H9 (cell line): ENCODE measurements around the gene BCAS3. TPM values are rescaled to one million over a fixed set of nuclear protein-coding genes. Genes with fewer than 3 reads are reported as not detected.
A peak's percentile ranks its signal among the peaks of the same experiment; 100 is the strongest.

ENCODE experiments used
- DNase-seq: peaks from one replicate; pipeline ENCODE4 v3.0.0-alpha.2; 2017
- H2AFZ ChIP-seq: one replicate; pipeline ENCODE4 v1.6.1; 2013; ENCODE audit warnings: mild to moderate bottlenecking, low read length, control low read depth, moderate library complexity
- H2AK5ac ChIP-seq: 2 replicates; pipeline ENCODE4 v1.6.1; 2013; ENCODE audit warnings: low read length, control low read depth, mixed read lengths; ENCODE audit not compliant: insufficient read length
- H2BK120ac ChIP-seq: one replicate; pipeline ENCODE4 v1.6.1; 2013; ENCODE audit warnings: low read depth, mild to moderate bottlenecking, low read length, control low read depth, inconsistent platforms; ENCODE audit not compliant: poor library complexity, severe bottlenecking
- H2BK12ac ChIP-seq: 2 replicates; pipeline ENCODE4 v1.6.1; 2013; ENCODE audit warnings: low read length, control low read depth, mixed read lengths, low read depth; ENCODE audit not compliant: insufficient read length
- H2BK15ac ChIP-seq: 2 replicates; pipeline ENCODE4 v1.6.1; 2013; ENCODE audit warnings: low read depth, low read length, control low read depth
- H2BK20ac ChIP-seq: one replicate; pipeline ENCODE4 v1.6.1; 2013; ENCODE audit warnings: low read depth, mild to moderate bottlenecking, low read length, control low read depth, inconsistent platforms; ENCODE audit not compliant: poor library complexity, severe bottlenecking
- H2BK5ac ChIP-seq: 2 replicates; pipeline ENCODE4 v1.6.1; 2013; ENCODE audit warnings: low read length, control low read depth, mixed read lengths; ENCODE audit not compliant: insufficient read length
- H3K14ac ChIP-seq: 2 replicates; pipeline ENCODE4 v1.6.1; 2013; ENCODE audit warnings: low read length, control low read depth; ENCODE audit not compliant: insufficient read depth
- H3K18ac ChIP-seq: 2 replicates; pipeline ENCODE4 v1.6.1; 2013; ENCODE audit warnings: low read depth, mild to moderate bottlenecking, mixed read lengths, low read length, control low read depth; ENCODE audit not compliant: insufficient read length
- H3K23ac ChIP-seq: 2 replicates; pipeline ENCODE4 v1.6.1; 2013; ENCODE audit warnings: low read length, control low read depth, mixed read lengths, low read depth; ENCODE audit not compliant: insufficient read length
- H3K23me2 ChIP-seq: 2 replicates; pipeline ENCODE4 v1.6.1; 2013; ENCODE audit warnings: low read depth, mild to moderate bottlenecking, mixed read lengths, low read length, control low read depth; ENCODE audit not compliant: insufficient read length, poor library complexity, severe bottlenecking
- H3K27ac ChIP-seq: 2 replicates; pipeline ENCODE4 v1.5.1; 2013; ENCODE audit warnings: low read length, control low read depth, mixed read lengths, low read depth; ENCODE audit not compliant: insufficient read length
- H3K27me3 ChIP-seq: 2 replicates; pipeline ENCODE4 v1.6.1; 2013; ENCODE audit warnings: low read length, control low read depth, inconsistent platforms; ENCODE audit not compliant: insufficient read depth
- H3K4ac ChIP-seq: 2 replicates; pipeline ENCODE4 v1.6.1; 2013; ENCODE audit warnings: low read depth, mild to moderate bottlenecking, control low read depth, inconsistent platforms, low read length, moderate library complexity
- H3K4me1 ChIP-seq: 2 replicates; pipeline ENCODE4 v1.6.1; 2013; ENCODE audit warnings: low read length, control low read depth, inconsistent platforms; ENCODE audit not compliant: insufficient read depth
- H3K4me2 ChIP-seq: 2 replicates; pipeline ENCODE4 v1.6.1; 2013; ENCODE audit warnings: low read length, control low read depth, mixed read lengths; ENCODE audit not compliant: insufficient read length, insufficient read depth
- H3K56ac ChIP-seq: 2 replicates; pipeline ENCODE4 v1.6.1; 2013; ENCODE audit warnings: low read depth, mild to moderate bottlenecking, mixed read lengths, low read length, control low read depth; ENCODE audit not compliant: insufficient read length
- H3K79me1 ChIP-seq: 2 replicates; pipeline ENCODE4 v1.6.1; 2013; ENCODE audit warnings: low read depth, mild to moderate bottlenecking, moderate library complexity, low read length, control low read depth, inconsistent platforms; ENCODE audit not compliant: insufficient read depth, poor library complexity, severe bottlenecking
- H3K79me2 ChIP-seq: 2 replicates; pipeline ENCODE4 v1.6.1; 2013; ENCODE audit warnings: low read length, control low read depth, inconsistent platforms; ENCODE audit not compliant: insufficient read depth
- H3K9ac ChIP-seq: 2 replicates; pipeline ENCODE4 v1.6.1; 2013; ENCODE audit warnings: low read length, control low read depth, mixed read lengths; ENCODE audit not compliant: insufficient read length; ENCODE audit errors: extremely low read depth
- H3K9me3 ChIP-seq: one replicate; pipeline ENCODE4 v1.6.1; 2013; ENCODE audit warnings: low read depth, low read length, inconsistent platforms; ENCODE audit not compliant: control insufficient read depth
- H3T11ph ChIP-seq: one replicate; pipeline ENCODE4 v1.6.1; 2013; ENCODE audit warnings: mild to moderate bottlenecking, low read length, control low read depth, inconsistent platforms
- H4K20me1 ChIP-seq: one replicate; pipeline ENCODE4 v1.6.1; 2013; ENCODE audit not compliant: control insufficient read depth, insufficient read length, insufficient read depth
- H4K5ac ChIP-seq: 2 replicates; pipeline ENCODE4 v1.6.1; 2013; ENCODE audit warnings: low read depth, mild to moderate bottlenecking, mixed read lengths, low read length, control low read depth; ENCODE audit not compliant: insufficient read length
- H4K8ac ChIP-seq: replicated peaks from 2 replicates; pipeline ENCODE4 v1.6.1; 2013; ENCODE audit warnings: low read length, control low read depth, mixed read lengths, low read depth; ENCODE audit not compliant: insufficient read length
- H4K91ac ChIP-seq: 2 replicates; pipeline ENCODE4 v1.6.1; 2013; ENCODE audit warnings: low read depth, mild to moderate bottlenecking, moderate library complexity, mixed read lengths, low read length, control low read depth; ENCODE audit not compliant: insufficient read length
- H3K27ac Mint-ChIP-seq, 3 experiments: 2 replicates in 2 of 3; 3 replicates in 1 of 3; pipeline ENCODE4 v1.8.0; 2020 to 2021; ENCODE audit warnings: mixed read lengths in 3 of 3, mild to moderate bottlenecking in 1 of 3, moderate library complexity in 1 of 3
- H3K27me3 Mint-ChIP-seq: 2 replicates; pipeline ENCODE4 v1.8.0; 2021; ENCODE audit warnings: low read depth, mild to moderate bottlenecking, moderate library complexity, mixed read lengths
- H3K36me3 Mint-ChIP-seq, 3 experiments: 2 replicates in 2 of 3; 3 replicates in 1 of 3; pipeline ENCODE4 v1.8.0; 2020 to 2021; ENCODE audit warnings: low read depth in 3 of 3, mixed read lengths in 3 of 3; ENCODE audit not compliant: insufficient read depth in 1 of 3
- H3K4me1 Mint-ChIP-seq, 2 experiments: 2 replicates each; pipeline ENCODE4 v1.8.0; 2020; ENCODE audit warnings: mixed read lengths in 2 of 2
- H3K4me3 Mint-ChIP-seq, 2 experiments: 2 replicates in 1 of 2; 3 replicates in 1 of 2; pipeline ENCODE4 v1.8.0; 2020 to 2021; ENCODE audit warnings: mild to moderate bottlenecking in 2 of 2, mixed read lengths in 2 of 2, moderate library complexity in 1 of 2
- H3K9me3 Mint-ChIP-seq, 2 experiments: 2 replicates in 1 of 2; 3 replicates in 1 of 2; pipeline ENCODE4 v1.8.0; 2020; ENCODE audit warnings: mild to moderate bottlenecking in 2 of 2, mixed read lengths in 2 of 2, moderate library complexity in 1 of 2
- CTCF ChIP-seq: fragments of 200-600 bp; sonication (generic); conservative IDR thresholded peaks from 3 replicates; pipeline ENCODE4 v1.8.0; 2021; ENCODE audit warnings: antibody characterized with exemption, mild to moderate bottlenecking
- WGBS: extraction: QIAGEN DNeasy Blood & Tissue Kit; methylation state at CpG from one replicate; pipeline ENCODE4 v1.1.7; 2013; ENCODE audit warnings: missing lambda C conversion rate, low lambda C conversion rate, mixed read lengths; ENCODE audit not compliant: insufficient read length; ENCODE audit errors: extremely low coverage; 5-methylcytosine and 5-hydroxymethylcytosine counted together
- total RNA-seq: library from RNA; stranded (reverse); gene quantifications from 2 replicates; pipeline ENCODE4 v1.2.1, GENCODE V29; 2021

BCAS3 gene
- total RNA-seq, 1 experiment from 2014 or later: 22.4 TPM

- no peak overlapping the region for H3K27ac Mint-ChIP-seq
- H3K79me1 ChIP-seq: no peaks in the 10 kb centered on the region
- H3K56ac ChIP-seq: no peak overlapping the region
- no peak overlapping the region for H3K9ac ChIP-seq
- H3K9me3 Mint-ChIP-seq: no peaks in the 10 kb centered on the region
- no peaks in the 10 kb centered on the region for H3K27me3 ChIP-seq
- no peaks in the 10 kb centered on the region; the same call in 1 of the 2 replicates for H3K27me3 Mint-ChIP-seq
- WGBS: no CpG with 5 or more reads among the region's 2 CpGs
- no peak overlapping the region for H3K4ac ChIP-seq
- no peak overlapping the region for H3T11ph ChIP-seq
- H3K79me2 ChIP-seq: no peaks in the 10 kb centered on the region
- no peak overlapping the region for H3K27ac ChIP-seq
- H3K23me2 ChIP-seq: no peaks in the 10 kb centered on the region
- no peak overlapping the region for H2BK15ac ChIP-seq
- H3K14ac ChIP-seq: no peak overlapping the region
- H4K8ac ChIP-seq: no peak overlapping the region
- peak; percentile 3 for DNase-seq
- H2AFZ ChIP-seq: no peak overlapping the region
- peaks cover 20 to 22% of the 10 kb centered on the region in 2 experiments for H3K4me1 Mint-ChIP-seq
- no peak for TF ChIP-seq CTCF
- H3K4me3 Mint-ChIP-seq: no peak overlapping the region
- H4K20me1 ChIP-seq: no peaks in the 10 kb centered on the region
- no peaks in the 10 kb centered on the region for H3K36me3 Mint-ChIP-seq
- no peak overlapping the region for H3K23ac ChIP-seq
- H2AK5ac ChIP-seq: no peak overlapping the region
- H2BK120ac ChIP-seq: no peak overlapping the region
- H4K91ac ChIP-seq: no peak overlapping the region
- H2BK5ac ChIP-seq: no peak overlapping the region
- H4K5ac ChIP-seq: no peak overlapping the region
- no peaks in the 10 kb centered on the region for H3K9me3 ChIP-seq
- H3K4me1 ChIP-seq: peaks cover 4% of the 10 kb centered on the region; the same call in 1 of the 2 replicates
- H2BK12ac ChIP-seq: no peak overlapping the region
- H3K18ac ChIP-seq: no peak overlapping the region
- no peak overlapping the region for H2BK20ac ChIP-seq
- H3K4me2 ChIP-seq: no peak overlapping the region
Observed at GRCh38 chr17:61306003-61306402, 628.4 kb downstream of the BCAS3 start.
